Natural killer cell (primary cell): ENCODE data around the gene GIT2. TPM values are rescaled to one million over a fixed set of nuclear protein-coding genes. Genes with fewer than 3 reads are reported as not detected.

Source experiments
- ATAC-seq, 3 donors: fragments of 150-1000 bp in 2 of 3; fragments of 200-7000 bp in 1 of 3; cut with Tn5 transposase; 1 replicate in 1 of 3; 2 replicates in 2 of 3; pipeline ENCODE4 v1.10.0; 2021; ENCODE audit warnings: mild to moderate bottlenecking in 2 of 3, moderate library complexity in 2 of 3
- DNase-seq, 2 donors: peaks; one replicate each; pipeline versions ENCODE4 v3.0.0 to v3.0.0-alpha.2; 2013 to 2021; ENCODE audit warnings: mixed read lengths in 1 of 2
- H3K27ac ChIP-seq: one replicate; pipeline ENCODE4 v1.5.1; 2013; ENCODE audit warnings: mild to moderate bottlenecking, low read length
- H3K27me3 ChIP-seq: one replicate; pipeline ENCODE4 v1.6.1; 2013; ENCODE audit warnings: low read length; ENCODE audit not compliant: control insufficient read depth, insufficient read depth
- H3K36me3 ChIP-seq: one replicate; pipeline ENCODE4 v1.6.1; 2013; ENCODE audit warnings: low read length; ENCODE audit not compliant: control insufficient read depth, insufficient read depth
- H3K4me1 ChIP-seq: one replicate; pipeline ENCODE4 v1.6.1; 2013; ENCODE audit warnings: low read length; ENCODE audit not compliant: control insufficient read depth, insufficient read depth
- H3K4me3 ChIP-seq: one replicate; pipeline ENCODE4 v1.5.1; 2013; ENCODE audit warnings: low read length
- H3K9me3 ChIP-seq: one replicate; pipeline ENCODE4 v1.6.1; 2013; ENCODE audit warnings: low read length; ENCODE audit not compliant: control insufficient read depth, insufficient read depth
- H3K27ac Mint-ChIP-seq, 2 donors: one replicate each; pipeline ENCODE4 v1.8.0; 2022; ENCODE audit warnings: mild to moderate bottlenecking in 2 of 2, mixed read lengths in 2 of 2, moderate library complexity in 1 of 2
- H3K27me3 Mint-ChIP-seq, 2 donors: one replicate each; pipeline ENCODE4 v1.8.0; 2022; ENCODE audit warnings: low read depth in 2 of 2, mixed read lengths in 2 of 2
- H3K36me3 Mint-ChIP-seq: one replicate; pipeline ENCODE4 v1.8.0; 2022; ENCODE audit warnings: mixed read lengths
- H3K4me1 Mint-ChIP-seq, 2 donors: one replicate each; pipeline ENCODE4 v1.8.0; 2022; ENCODE audit warnings: mixed read lengths in 2 of 2
- H3K4me3 Mint-ChIP-seq: one replicate; pipeline ENCODE4 v1.8.0; 2022; ENCODE audit warnings: mild to moderate bottlenecking, moderate library complexity, mixed read lengths
- H3K9me3 Mint-ChIP-seq, 2 donors: one replicate each; pipeline ENCODE4 v1.8.0; 2022; ENCODE audit warnings: mixed read lengths in 2 of 2
- WGBS: methylation state at CpG from one replicate; pipeline ENCODE4 v1.1.7; 2013; ENCODE audit warnings: missing lambda C conversion rate; ENCODE audit not compliant: insufficient coverage; 5-methylcytosine and 5-hydroxymethylcytosine counted together
- intact Hi-C: fragments of 100-400 bp; cut with micrococcal nuclease; formaldehyde crosslinking; loops from one replicate; pipeline ENCODE4 v1.14.2; 2022
- total RNA-seq, 4 donors: library from RNA; stranded (reverse); fragments of 120-200 nt in 1 of 4; gene quantifications; one replicate each; pipeline versions ENCODE4 v1.2.3 to v1.2.4, GENCODE V29; 2013 to 2022
- TF ChIP-seq, protein P1 (sequence below): fragments of 200-600 bp; IDR thresholded peaks from one replicate; pipeline ENCODE4 v1.8.0; 2022; ENCODE audit warnings: antibody characterized with exemption

The GIT2 gene
- total RNA-seq, 3 donors from 2014 or later (not counting 1 experiment from before 2014, with no cell fraction given), result 98.8 to 118 (median 117) TPM

DNA sequence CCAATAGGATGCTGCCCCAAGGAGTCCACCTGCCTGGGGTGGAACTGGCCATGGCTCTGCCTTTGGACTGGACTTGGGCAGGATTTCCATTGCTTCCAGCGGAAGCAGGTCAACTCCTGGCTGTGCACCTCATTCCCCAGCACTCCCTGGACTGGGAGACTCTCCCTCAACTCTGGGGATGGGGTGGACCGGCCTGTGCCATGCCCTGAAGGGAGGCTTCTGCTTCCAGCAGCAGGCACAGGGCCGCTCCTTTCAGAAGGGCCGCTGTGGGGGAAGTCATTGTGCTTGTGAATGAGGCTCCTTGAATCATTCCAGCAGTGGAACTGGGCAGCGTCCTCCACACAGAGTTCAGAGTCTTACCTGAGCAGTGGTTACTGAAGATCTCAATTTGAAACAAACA lies 73.1 kb downstream of the GIT2 start:
- 97% methylated on average over 5 of the region's 5 CpGs for WGBS

DNA sequence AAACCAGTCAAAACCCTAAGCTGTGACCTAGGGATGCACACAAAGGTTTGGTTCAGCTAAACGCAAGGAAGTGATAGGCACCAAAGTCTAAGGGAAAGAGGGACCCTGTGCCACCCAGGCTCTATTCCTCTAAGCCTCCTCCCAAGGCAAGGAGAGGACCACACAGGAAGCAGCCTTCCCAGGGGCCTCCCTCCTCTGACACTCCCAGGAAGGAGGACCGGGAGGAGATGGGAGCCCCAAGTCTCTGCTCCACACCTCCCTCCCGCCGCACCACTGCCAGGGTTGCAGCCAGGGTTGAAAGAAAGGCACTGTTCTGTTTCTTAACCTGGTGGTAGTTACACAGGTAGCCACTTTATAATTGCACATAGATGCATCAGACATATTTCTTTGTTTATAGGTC lies 74.2 kb downstream of the GIT2 start:
- Mint-ChIP-seq H3K9me3 (no peaks in the 10 kb centered on the region), H3K27ac (no peak overlapping the region), H3K36me3 (peaks cover 7% of the 10 kb centered on the region), H3K4me1 (peaks cover 0 to 6% of the 10 kb centered on the region in 2 donors), H3K4me3 (no peak overlapping the region), H3K27me3 (no peaks in the 10 kb centered on the region)
- H3K4me1 ChIP-seq, result no peaks in the 10 kb centered on the region
- H3K9me3 ChIP-seq, result no peaks in the 10 kb centered on the region
- 90% methylated on average over 4 of the region's 4 CpGs for WGBS
- TF ChIP-seq, protein P1, sequence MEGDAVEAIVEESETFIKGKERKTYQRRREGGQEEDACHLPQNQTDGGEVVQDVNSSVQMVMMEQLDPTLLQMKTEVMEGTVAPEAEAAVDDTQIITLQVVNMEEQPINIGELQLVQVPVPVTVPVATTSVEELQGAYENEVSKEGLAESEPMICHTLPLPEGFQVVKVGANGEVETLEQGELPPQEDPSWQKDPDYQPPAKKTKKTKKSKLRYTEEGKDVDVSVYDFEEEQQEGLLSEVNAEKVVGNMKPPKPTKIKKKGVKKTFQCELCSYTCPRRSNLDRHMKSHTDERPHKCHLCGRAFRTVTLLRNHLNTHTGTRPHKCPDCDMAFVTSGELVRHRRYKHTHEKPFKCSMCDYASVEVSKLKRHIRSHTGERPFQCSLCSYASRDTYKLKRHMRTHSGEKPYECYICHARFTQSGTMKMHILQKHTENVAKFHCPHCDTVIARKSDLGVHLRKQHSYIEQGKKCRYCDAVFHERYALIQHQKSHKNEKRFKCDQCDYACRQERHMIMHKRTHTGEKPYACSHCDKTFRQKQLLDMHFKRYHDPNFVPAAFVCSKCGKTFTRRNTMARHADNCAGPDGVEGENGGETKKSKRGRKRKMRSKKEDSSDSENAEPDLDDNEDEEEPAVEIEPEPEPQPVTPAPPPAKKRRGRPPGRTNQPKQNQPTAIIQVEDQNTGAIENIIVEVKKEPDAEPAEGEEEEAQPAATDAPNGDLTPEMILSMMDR, result no peak
- no peak overlapping the region for H3K4me3 ChIP-seq
- no peaks in the 10 kb centered on the region for H3K27me3 ChIP-seq
- H3K36me3 ChIP-seq, result peaks cover 44% of the 10 kb centered on the region
- no peak for DNase-seq
- intact Hi-C loops, result no loop called here
- ATAC-seq, result no peak
- H3K27ac ChIP-seq, result no peak overlapping the region

More for the DNA sequence above, 73.1 kb downstream of the GIT2 start:
- no peak overlapping the region for H3K27ac ChIP-seq
- H3K27ac Mint-ChIP-seq, result no peak overlapping the region
- no peaks in the 10 kb centered on the region for H3K9me3 ChIP-seq
- no peak for ATAC-seq
- no peak overlapping the region for H3K4me3 Mint-ChIP-seq
- peaks cover 2% of the 10 kb centered on the region for H3K36me3 Mint-ChIP-seq
- H3K36me3 ChIP-seq, result peaks cover 36% of the 10 kb centered on the region
- TF ChIP-seq, protein P1, result no peak
- intact Hi-C loops, result no loop called here
- no peak overlapping the region for H3K4me3 ChIP-seq
- peaks cover 0 to 6% of the 10 kb centered on the region in 2 donors for H3K4me1 Mint-ChIP-seq
- H3K4me1 ChIP-seq, result no peaks in the 10 kb centered on the region
- H3K9me3 Mint-ChIP-seq, result no peaks in the 10 kb centered on the region
- no peaks in the 10 kb centered on the region for H3K27me3 ChIP-seq
- no peaks in the 10 kb centered on the region for H3K27me3 Mint-ChIP-seq
- DNase-seq, result no peak

DNA sequence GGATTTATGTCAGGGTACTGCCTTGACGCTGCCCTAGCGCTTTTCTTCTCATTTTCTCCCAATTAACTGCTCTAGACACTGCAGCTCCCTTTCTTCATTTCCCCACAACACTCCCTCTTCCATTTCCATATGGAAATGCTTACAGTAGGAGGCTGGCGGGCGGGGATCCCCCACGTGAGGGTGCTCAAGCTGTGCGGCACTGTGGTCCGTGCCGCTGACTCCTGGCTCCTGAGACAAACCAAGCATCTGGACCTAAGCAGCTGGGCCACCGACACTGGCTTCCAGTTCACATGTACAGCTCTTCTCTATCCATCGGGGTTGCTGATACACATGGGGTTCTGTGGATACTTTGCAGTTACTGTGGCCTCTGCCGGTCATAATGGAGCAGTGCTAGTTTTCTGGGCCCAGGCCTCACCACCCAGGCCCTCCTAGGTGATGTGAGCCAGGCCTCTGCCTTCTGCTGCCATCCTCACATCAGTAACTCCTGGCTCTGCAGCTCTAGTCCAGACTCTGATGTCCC lies 75.8 kb downstream of the GIT2 start:
- no peaks in the 10 kb centered on the region for H3K9me3 ChIP-seq
- H3K4me3 Mint-ChIP-seq, result no peak overlapping the region
- peaks cover 7% of the 10 kb centered on the region for H3K36me3 Mint-ChIP-seq
- no peaks in the 10 kb centered on the region for H3K4me1 ChIP-seq
- DNase-seq, result no peak
- intact Hi-C loops, result no loop called here
- TF ChIP-seq, protein P1, result no peak
- peaks cover 59% of the 10 kb centered on the region for H3K36me3 ChIP-seq
- no peaks in the 10 kb centered on the region for H3K9me3 Mint-ChIP-seq
- no peaks in the 10 kb centered on the region for H3K27me3 ChIP-seq
- no peak for ATAC-seq
- WGBS, result 92% methylated on average over 11 of the region's 11 CpGs
- H3K27ac Mint-ChIP-seq, result peak overlapping the region; percentile 6 to 37
- no peaks in the 10 kb centered on the region for H3K27me3 Mint-ChIP-seq
- no peak overlapping the region for H3K27ac ChIP-seq
- H3K4me1 Mint-ChIP-seq, result peaks cover 0 to 6% of the 10 kb centered on the region in 2 donors
- H3K4me3 ChIP-seq, result no peak overlapping the region

DNA sequence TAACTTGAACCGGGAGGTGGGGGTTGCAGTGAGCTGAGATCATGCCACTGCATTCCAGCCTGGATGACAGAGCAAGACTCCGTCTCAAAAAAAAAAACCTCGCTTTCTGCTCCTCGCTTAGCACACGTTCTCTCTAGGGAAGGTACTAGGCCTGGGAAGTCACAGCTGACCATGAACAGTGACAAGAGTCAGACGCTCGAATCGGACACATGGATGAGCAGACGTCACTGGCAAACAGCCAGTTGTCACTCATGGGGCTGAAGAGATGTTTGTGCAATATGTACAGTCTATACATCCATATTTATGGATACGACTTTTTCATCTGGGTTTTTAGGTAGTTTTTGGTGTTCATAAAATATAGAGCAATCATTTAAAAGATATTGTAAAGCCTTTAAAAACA lies 76.7 kb downstream of the GIT2 start:
- Mint-ChIP-seq H3K36me3 (peaks cover 14% of the 10 kb centered on the region), H3K4me1 (peaks cover 0 to under 1% of the 10 kb centered on the region in 2 donors), H3K9me3 (no peaks in the 10 kb centered on the region), H3K27me3 (no peaks in the 10 kb centered on the region), H3K27ac (no peak overlapping the region), H3K4me3 (no peak overlapping the region)
- TF ChIP-seq, protein P1, result no peak
- no peak for ATAC-seq
- Histone ChIP-seq H3K4me1 (no peaks in the 10 kb centered on the region), H3K27ac (no peak overlapping the region), H3K27me3 (no peaks in the 10 kb centered on the region), H3K4me3 (no peak overlapping the region), H3K9me3 (no peaks in the 10 kb centered on the region), H3K36me3 (peaks cover 68% of the 10 kb centered on the region)
- intact Hi-C loops, result no loop called here
- 97% methylated on average over 9 of the region's 10 CpGs for WGBS
- no peak for DNase-seq
